Ishikawa (cell line): ENCODE results near the gene MAFF.

Experiments used
- CEBPB ChIP-seq: IDR thresholded peaks from 2 replicates; pipeline ENCODE4 v1.6.1; 2012
- EP300 ChIP-seq: IDR thresholded peaks from 2 replicates; pipeline ENCODE4 v1.6.1; 2012; ENCODE audit warnings: borderline replicate concordance
- FOXM1 ChIP-seq: IDR thresholded peaks from 2 replicates; pipeline ENCODE4 v1.6.1; 2012; ENCODE audit warnings: low read depth, borderline replicate concordance
- MAX ChIP-seq: IDR thresholded peaks from 2 replicates; pipeline ENCODE4 v1.6.1; 2012
- NFIC ChIP-seq: IDR thresholded peaks from 2 replicates; pipeline ENCODE4 v1.6.1; 2012
- TAF1 ChIP-seq: IDR thresholded peaks from 2 replicates; pipeline ENCODE4 v1.6.1; 2012; ENCODE audit warnings: low read depth, mild to moderate bottlenecking
- YY1 ChIP-seq: IDR thresholded peaks from 2 replicates; pipeline ENCODE4 v1.6.1; 2012; ENCODE audit warnings: low read depth

GRCh38 chr22:38199826-38200559 is 1.8 kb upstream of the MAFF start:
- TF ChIP-seq YY1 (no peak), TAF1 (no peak), FOXM1 (no peak), NFIC (no peak), MAX (no peak), EP300 (no peak), CEBPB (no peak)
